Lung (tissue), 12 donors: ENCODE data around the gene CFAP20DC. TPM values are rescaled to one million over a fixed set of nuclear protein-coding genes. Genes with fewer than 3 reads are reported as not detected.

Experiments
- ATAC-seq: fragments of 200-7000 bp; cut with Tn5 transposase; one replicate; pipeline ENCODE4 v1.9.1; 2020; ENCODE audit warnings: moderate number of reproducible peaks; ENCODE audit not compliant: insufficient read depth, low FRiP score
- DNase-seq, 3 donors: peaks; one replicate each; pipeline ENCODE4 v3.0.0-alpha.2; 2013 to 2017
- H3K27ac ChIP-seq, 2 donors: one replicate each; pipeline ENCODE4 v1.5.1; 2013; ENCODE audit warnings: mild to moderate bottlenecking in 2 of 2, moderate library complexity in 2 of 2, control low read depth in 1 of 2, inconsistent platforms in 1 of 2, low read depth in 1 of 2, low read length in 1 of 2
- H3K27me3 ChIP-seq, 3 donors: one replicate each; pipeline ENCODE4 v1.5.1; 2013; ENCODE audit warnings: low read length in 2 of 3; ENCODE audit not compliant: control insufficient read depth in 3 of 3, insufficient read depth in 3 of 3
- H3K36me3 ChIP-seq, 4 donors: one replicate each; pipeline ENCODE4 v1.5.1; 2013; ENCODE audit warnings: low read length in 4 of 4, mild to moderate bottlenecking in 1 of 4, moderate library complexity in 1 of 4; ENCODE audit not compliant: control insufficient read depth in 4 of 4, insufficient read depth in 4 of 4
- H3K4me1 ChIP-seq, 5 donors: one replicate each; pipeline ENCODE4 v1.5.1; 2013; ENCODE audit warnings: low read length in 5 of 5, mild to moderate bottlenecking in 2 of 5, moderate library complexity in 1 of 5; ENCODE audit not compliant: control insufficient read depth in 5 of 5, insufficient read depth in 5 of 5
- H3K4me3 ChIP-seq: one replicate; pipeline ENCODE4 v1.5.1; 2013; ENCODE audit warnings: mild to moderate bottlenecking, control low read depth, moderate library complexity
- H3K9ac ChIP-seq, 2 donors: one replicate each; pipeline ENCODE4 v1.5.1; 2013; ENCODE audit warnings: low read length in 2 of 2, control low read depth in 1 of 2; ENCODE audit not compliant: insufficient read depth in 1 of 2
- H3K9me3 ChIP-seq, 4 donors: one replicate each; pipeline ENCODE4 v1.5.1; 2013; ENCODE audit warnings: low read length in 3 of 4, mild to moderate bottlenecking in 1 of 4, moderate library complexity in 1 of 4; ENCODE audit not compliant: control insufficient read depth in 4 of 4, insufficient read depth in 3 of 4
- CTCF ChIP-seq: IDR thresholded peaks from 2 replicates; pipeline ENCODE4 v1.5.1; 2012; ENCODE audit warnings: mild to moderate bottlenecking; ENCODE audit errors: control extremely low read depth, extremely low read depth
- WGBS, 2 donors: extraction: QIAGEN DNeasy Blood & Tissue Kit; methylation state at CpG; one replicate each; pipeline ENCODE4 v1.1.7; 2013; 5-methylcytosine and 5-hydroxymethylcytosine counted together
- polyA plus RNA-seq, 2 donors: library from polyadenylated mRNA; stranded (reverse); fragments of 200-250 nt; gene quantifications; one replicate each; pipeline ENCODE4 v1.2.1, GENCODE V29; 2013
- total RNA-seq, 2 donors: library from RNA; depleted of rRNA in 1 of 2; stranded (reverse); fragments of >200 nt in 1 of 2; gene quantifications; one replicate each; pipeline ENCODE4 v1.2.1, GENCODE V29; 2014 to 2021
- donor health status: control.
- donor health status: control.
- donor health status: Bipolar disorder and iron deficiency.
- donor health status: healthy.
- donor health status: DM: yes; HTN: yes; CAD: no.

The CFAP20DC gene
- total and polyA plus RNA-seq, 4 donors: 0.47 to 5.4 (median 1.5) TPM

- DNase-seq (peak; percentile 79 to 83 (median 81)), ATAC-seq (no peak)
These were observed 42.9 kb downstream of the CFAP20DC start for GRCh38 chr3:59006634-59007517.

GRCh38 chr3:59001675-59002074 is 48.1 kb downstream of the CFAP20DC start:
- Histone ChIP-seq H3K9me3 (no peaks in the 10 kb centered on the region), H3K27me3 (no peaks in the 10 kb centered on the region), H3K27ac (no peak overlapping the region), H3K4me3 (no peak overlapping the region), H3K9ac (no peak overlapping the region), H3K36me3 (no peaks in the 10 kb centered on the region), H3K4me1 (no peaks in the 10 kb centered on the region)
- no peak for DNase-seq
- TF ChIP-seq CTCF: no peak
- 34 to 58% methylated on average over 8 of the region's 8 CpGs for WGBS, 2 donors
- ATAC-seq: no peak

More at GRCh38 chr3:59006634-59007517, 42.9 kb downstream of the CFAP20DC start:
- Histone ChIP-seq H3K4me3 (no peak overlapping the region), H3K9me3 (peaks cover 0 to 2% (median 0%) of the 10 kb centered on the region in 4 donors), H3K27me3 (no peaks in the 10 kb centered on the region), H3K4me1 (peaks cover 0 to 7% (median 0%) of the 10 kb centered on the region in 5 donors), H3K27ac (no peak overlapping the region), H3K9ac (no peak overlapping the region), H3K36me3 (no peaks in the 10 kb centered on the region)
- WGBS, 2 donors: 90 to 91% methylated on average over 7 of the region's 7 CpGs
- TF ChIP-seq CTCF: no peak

GRCh38 chr3:58999774-59000160 is 50.1 kb downstream of the CFAP20DC start:
- ATAC-seq: no peak
- no peaks in the 10 kb centered on the region for H3K9me3 ChIP-seq
- H3K27me3 ChIP-seq: no peaks in the 10 kb centered on the region
- TF ChIP-seq CTCF: no peak
- H3K27ac ChIP-seq: no peak overlapping the region
- 31 to 81% methylated on average over 1 of the region's 1 CpG for WGBS, 2 donors
- H3K4me1 ChIP-seq: peaks cover 0 to 3% (median 0%) of the 10 kb centered on the region in 5 donors
- no peak overlapping the region for H3K4me3 ChIP-seq
- DNase-seq: no peak
- H3K9ac ChIP-seq: no peak overlapping the region
- H3K36me3 ChIP-seq: no peaks in the 10 kb centered on the region
